ENCODE results near the gene SPATA31E1.

Gene SPATA31E1

DNA sequence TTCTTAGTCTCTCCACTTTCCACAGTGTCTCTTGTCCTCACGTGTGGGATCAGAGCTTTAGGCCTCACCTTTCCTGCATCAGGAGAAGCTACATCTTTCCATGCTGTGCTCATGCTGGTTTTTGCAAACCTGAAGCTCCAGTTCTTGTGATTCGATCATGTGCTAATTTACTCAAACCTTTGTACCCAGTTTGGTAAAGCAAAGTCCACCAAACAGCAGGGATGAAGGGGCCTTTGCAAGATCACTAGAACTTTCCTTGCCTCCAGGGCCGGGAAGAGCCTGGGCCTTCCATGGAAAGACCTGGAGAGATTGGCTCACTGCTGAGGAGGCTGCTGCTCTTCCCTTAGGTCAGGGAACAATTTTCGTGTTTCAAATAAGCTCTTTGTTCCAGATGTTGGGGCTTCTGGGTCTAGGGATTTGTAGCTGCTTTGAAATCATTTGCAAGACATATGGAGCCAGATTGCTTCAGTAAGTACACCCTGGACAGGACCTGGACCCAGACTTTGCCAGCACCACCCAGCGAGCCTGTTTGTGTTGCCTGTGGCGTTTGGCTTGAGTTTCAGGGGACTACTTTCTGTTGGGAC is 18.7 kb upstream of the SPATA31E1 start:
- no peak for DNase-seq (ENCODE audit: low read depth)

DNA sequence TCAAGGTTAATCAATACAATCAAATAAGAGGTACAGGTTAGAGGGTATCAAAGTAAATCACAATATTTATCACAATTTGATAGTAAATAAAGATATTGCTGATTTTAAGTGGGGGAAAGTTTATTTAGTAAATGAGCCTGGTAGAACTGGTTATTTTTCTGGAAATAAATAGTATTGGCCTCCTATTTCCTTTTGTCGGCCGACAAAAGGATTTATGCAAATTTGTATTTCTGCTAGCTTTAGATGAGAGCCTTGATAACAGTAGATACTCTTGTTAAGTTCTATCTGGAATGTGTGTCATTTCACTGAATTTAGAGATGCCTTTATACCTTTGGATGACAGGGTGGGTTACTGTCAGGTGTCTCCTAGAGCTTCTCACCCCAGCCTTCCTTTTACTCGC is 17.8 kb upstream of the SPATA31E1 start:
- no peak for DNase-seq (ENCODE audit: low read depth)

DNA sequence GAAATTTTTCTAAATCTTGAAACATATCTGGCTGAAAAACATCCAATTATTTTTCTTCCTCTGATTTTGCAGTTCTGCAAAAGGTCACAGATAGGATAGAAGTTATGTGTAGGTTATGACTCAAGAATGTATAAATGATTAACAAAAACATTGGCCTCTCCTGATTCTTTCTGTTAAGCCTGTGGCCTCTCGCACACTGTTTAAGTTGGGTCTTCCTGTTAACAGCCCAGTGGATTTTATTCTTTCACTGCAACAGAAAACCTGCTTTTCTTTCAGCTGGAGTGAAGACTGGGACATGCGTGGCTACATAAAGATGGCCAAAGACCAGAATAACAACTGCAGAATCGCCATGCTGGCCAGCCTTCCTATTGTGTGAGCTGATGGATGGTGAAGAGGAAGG is 17.1 kb upstream of the SPATA31E1 start:
- no peak for DNase-seq (ENCODE audit: low read depth)

DNA sequence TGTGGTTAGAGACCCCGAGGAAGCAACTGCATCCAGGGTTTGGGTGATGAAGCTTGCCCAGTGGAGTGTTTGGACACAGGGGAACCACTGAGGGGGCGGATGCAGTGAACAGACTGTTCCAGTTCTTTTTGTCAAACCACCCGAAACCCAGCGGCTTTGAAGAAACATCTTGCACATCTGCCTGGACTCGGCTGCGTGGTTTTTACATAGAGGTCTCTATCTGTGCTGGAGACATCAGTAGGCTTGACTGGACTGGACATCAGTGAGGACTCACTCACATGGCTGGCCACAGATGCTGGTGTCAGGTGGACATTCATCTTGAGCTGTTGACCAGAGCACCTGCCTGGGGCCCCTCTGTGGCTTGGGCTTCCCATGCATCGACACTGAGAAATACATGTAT is 15.3 kb upstream of the SPATA31E1 start:
- DNase-seq (ENCODE audit: low read depth): no peak

DNA sequence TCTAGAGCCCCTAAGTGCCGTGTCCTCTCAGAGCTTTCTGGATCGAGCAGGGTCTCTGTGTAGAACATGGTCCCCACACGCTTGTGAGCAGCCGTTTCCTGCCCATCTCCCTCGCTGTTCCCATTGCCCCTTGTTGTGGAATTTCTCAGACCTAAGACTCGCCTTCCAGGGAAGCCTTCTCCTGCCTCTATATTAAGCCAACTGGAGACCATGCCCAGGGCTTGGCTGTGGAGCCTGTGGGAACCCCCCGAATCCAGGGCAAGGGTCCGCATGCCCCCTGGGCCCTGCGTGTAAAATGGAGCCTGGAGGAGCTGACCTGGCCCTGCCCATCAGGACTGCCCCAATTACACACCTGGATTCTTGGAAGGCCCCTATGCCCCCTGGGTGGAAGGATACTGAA is 14.5 kb upstream of the SPATA31E1 start:
- no peak for DNase-seq (ENCODE audit: low read depth)

DNA sequence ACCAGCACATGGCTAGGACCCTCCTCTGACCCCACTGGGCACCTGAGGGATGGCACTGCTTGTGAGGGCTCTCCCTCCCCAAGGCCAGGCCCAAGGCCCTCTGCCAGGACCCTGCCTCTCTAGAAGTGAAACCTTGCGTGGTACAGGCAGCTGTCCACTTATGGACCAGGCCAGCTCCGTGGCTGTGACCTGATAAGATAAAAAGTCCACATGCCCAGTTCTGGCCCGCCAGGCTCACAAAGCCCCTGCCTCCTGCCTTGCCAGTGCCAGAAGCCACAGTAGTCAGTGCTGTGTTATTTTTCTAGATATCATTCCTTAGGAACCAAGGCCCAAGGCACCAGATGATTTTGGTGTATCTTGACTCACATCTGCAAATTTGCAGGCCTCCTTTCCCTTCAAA is 14.0 kb upstream of the SPATA31E1 start:
- no peak for DNase-seq (ENCODE audit: low read depth)

DNA sequence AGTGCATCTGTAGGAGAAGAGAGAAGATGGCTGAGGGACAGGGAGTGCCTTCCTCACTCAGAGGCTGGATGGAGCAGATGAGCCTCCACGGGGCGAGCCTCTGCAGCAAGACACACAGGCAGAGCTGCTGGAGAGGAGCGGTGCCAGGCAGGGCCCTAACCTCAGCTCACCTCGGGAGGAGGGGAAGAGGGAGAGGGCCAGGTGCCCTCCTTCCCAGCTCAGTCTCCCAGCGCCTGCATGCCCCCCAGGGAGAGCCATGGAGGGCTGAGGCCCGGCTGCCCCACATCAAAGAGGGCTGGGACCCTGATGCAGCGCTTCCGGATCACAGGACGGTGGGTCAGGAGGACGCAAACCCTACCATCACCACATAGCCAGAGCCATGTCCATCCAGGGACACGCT is 13.6 kb upstream of the SPATA31E1 start:
- no peak for DNase-seq (ENCODE audit: low read depth)

DNA sequence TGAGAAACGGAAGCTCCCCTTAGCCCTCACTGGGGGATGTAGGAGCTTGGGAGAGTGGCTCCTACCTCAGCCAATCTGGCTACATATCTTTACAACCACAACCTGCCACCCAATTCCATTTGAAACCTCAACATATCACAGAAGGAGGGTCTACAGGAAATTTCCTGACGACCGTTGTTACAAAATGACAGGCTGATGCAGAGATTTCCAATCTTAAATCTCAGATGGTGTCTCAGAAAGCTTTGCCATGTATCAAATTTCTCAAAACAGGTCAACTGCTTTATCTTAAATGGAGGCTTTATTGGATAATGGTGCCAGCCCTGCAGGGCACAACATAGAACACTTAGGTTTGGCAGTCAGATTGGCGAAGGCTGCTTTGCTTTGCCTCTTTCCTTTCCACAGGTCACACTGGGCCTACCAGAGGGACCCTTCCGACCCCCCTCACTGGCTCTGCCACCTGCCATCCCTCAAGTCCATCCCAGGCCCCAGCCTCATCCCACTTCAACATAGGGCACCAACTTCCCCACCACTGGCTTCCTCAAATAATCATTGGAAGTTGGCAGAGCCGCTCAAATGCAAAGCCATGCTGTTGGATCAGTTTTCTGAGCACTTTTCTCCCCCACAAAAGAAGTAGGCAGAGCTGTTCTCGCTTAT is 11.1 kb upstream of the SPATA31E1 start:
- DNase-seq (ENCODE audit: low read depth): no peak

DNA sequence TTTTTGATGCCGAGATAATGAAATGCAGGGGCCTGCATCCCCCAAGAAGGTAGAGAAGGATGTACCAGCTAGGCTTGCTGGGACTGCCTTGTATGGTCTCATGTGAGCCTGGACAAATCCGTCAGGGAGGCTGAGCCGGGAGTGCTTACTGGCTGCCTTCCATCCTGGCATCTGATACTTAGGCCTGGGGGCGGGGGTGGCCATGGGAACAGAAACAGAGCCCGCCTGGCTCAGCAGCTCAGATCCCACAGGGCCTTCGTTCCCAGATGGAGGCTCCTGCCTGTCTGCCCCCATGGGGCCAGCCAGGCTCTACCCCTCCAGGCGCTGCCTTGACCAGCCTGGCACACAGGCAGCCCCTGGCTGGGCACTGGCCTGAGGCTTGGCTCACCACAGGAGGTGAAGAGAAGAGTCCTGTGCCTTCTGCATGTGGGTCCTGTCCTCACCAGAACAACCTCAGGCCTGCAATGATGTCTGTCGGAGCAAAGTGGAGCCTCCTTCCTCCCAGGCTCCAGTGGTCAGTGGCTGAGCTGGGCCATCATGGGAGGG is 10.5 kb upstream of the SPATA31E1 start:
- no peak for DNase-seq (ENCODE audit: low read depth)

DNA sequence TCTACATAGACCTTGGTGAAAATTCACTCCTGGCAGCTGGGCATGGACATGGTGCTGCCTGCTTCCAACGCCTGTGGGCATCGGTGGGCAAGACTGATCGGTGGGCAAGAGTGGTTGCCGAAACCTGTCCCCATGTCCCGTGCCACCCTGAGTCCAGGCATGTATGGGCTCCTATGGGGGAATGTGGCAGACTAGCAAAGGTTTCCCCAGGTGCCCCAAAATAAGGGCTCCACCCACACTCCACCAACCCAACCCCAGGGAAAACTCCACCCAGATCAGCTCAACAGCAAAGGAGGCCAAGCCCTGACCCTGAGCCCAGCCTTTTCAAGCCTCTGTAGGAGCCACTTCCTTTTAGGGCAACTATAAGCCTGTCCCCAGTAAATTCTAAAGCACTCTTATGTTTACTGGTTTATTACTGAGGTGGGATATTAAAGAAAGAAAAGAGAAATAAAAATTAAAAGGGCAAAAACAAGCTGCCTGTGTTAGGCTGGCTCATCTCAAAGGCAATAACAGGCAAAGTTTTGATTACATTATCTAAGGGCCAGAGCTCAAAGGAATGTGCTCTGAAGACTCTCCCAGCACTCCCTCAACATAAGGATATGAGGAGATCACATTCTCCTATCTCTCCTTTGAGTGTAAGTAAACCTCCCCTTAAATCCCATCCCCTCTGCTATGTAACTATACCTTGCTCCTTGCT is 8.9 kb upstream of the SPATA31E1 start:
- DNase-seq (ENCODE audit: low read depth): no peak

DNA sequence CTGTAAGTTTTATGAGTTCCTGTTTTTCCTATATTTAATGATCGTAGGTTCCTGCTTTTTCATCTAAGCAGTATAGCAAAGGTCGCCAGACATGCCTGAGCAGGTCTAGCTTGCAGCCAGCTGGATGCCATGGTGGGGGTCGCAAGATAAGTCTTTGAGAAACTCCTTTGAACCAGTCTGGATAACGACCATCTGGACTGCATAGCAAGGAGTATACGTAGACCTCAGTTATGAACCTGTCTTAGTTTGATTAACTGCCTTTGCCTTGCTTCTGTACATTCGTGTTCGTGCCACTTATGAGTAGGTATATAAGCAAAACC is 8.4 kb upstream of the SPATA31E1 start:
- DNase-seq (ENCODE audit: low read depth): no peak

DNA sequence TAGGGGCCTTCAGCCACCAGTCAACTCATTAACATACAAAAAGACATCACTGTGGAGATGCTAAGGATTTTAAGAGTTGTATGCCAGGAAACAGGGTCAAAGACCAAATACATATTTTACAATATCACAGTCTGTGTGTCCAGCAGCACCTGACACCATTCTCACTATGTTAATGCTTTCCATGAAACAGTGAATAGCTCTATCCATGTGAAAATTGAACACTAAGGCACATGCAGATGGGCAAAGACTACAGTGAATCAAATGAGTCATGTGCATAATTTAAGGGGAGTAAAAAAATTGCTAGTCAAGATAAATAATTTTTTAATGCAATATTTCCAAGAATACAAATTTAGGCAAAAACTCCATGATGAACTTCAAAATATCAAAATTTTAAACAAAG is 7.6 kb upstream of the SPATA31E1 start:
- no peak for DNase-seq (ENCODE audit: low read depth)

DNA sequence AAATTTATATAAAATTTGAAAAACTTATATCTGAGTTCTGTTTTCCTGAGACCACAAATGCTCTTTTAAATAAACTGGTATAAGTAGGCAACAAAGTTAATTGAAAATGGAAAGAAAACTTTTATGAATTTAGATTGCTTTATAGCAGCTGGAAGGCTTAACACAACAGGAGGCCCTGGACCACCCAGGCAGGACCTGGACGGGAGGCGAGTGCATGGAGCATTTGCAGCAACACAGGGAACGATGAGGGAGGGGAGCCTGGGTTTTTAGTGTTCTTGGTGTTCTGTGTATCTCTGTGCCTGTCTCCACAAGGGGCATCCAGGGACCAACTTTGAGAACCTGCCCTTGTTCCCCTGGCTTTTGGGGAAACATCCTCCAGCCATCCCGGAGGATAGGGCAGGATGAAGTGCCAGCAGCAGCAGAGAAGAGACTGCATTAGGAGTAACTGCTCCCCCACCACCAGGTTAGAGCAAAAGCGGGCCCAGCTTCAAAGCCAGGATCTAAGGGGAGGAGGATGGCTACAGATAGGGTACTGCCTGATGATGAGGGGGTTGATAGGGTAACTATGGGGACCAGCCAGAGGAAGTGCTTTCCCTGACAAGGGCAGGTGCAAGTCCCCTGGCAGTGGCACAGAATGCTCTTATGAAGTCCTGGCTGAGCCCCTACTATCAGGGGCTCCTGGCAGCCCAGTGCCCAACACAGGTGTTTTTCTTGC is 6.7 kb upstream of the SPATA31E1 start:
- no peak for DNase-seq (ENCODE audit: low read depth)

DNA sequence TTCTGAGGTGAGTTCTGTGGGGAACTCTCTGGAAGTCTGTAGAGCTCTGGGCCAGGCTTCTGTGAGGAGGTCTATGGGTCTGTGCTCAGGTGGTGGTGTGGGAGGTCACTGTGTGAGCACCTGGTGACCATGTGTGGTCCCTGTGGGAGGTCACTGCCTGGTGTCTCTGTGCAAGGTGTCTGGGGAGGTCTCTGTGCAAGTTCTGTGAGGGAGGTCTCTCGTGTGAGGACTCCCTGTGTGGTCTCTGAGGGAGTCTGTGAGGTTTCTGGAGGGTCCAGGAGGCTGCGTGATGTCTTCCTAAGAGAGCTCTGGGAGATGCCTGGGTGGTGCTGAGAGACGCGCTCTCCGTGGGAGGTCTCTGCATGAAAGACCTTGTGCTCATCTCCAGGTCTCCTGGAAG is 6.0 kb upstream of the SPATA31E1 start:
- DNase-seq (ENCODE audit: low read depth): no peak

DNA sequence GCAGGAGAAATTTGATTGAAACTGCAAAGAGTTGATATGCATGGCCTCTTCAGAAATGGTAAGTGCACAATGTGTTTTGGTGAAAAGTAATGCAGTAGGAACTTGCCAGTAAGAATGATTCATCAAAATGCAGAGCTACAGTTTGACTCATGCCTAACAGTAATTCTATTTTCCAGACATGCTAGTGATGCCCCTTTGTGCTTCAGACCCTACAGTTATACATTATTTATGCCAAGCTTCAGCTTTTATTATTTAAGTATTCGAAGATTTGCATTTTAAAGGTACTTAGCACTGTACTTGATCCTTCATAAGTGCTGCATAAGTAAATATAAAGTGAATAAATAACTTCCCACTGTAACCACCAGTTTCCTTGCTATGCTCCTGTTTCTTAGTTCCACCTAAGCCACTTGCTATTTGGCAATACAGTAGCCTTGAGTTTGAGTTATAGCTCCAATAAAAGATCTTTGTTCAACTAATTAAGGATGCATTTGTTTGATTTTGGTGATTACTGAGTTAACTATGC is 3.6 kb upstream of the SPATA31E1 start:
- no peak for DNase-seq (ENCODE audit: low read depth)

DNA sequence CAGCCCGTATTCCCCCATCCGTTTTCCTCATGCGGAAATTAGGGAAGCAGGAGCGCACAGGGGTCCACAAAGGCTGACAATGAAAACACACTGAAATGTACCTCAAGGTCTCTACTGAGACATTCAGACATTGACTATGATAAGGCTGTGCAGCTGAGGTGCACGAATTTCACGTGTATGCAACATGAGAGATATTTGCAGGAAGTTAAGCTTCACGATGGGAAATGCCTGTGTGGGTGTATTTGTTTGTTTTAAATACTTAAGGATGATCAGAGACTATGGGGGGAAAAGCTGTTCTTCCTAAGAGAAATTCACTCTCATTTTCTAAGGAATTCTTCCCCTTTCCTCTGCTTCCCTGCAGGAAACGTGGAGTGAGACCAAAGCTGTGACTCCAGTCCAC is 2.6 kb upstream of the SPATA31E1 start:
- DNase-seq (ENCODE audit: low read depth): no peak

DNA sequence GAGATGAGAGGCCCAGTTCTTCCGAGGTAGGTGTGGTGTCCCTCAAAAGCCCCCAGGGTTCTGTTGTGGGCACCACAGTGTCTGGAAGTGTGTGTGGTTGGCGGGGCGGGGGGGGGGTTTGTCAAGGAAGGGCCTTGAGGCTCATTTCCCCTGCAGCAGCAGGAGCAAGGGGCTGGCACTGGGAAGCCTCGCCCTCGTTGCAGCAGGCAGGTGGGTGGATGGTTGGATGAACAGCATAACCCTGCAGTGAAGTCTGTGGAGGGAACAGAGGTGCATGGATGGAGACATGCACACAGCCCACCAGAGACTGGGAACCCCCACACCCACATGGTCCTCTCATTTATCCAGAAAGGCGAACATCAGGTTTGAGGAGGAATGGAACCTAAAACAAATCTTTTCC is 2.0 kb upstream of the SPATA31E1 start:
- DNase-seq (ENCODE audit: low read depth): no peak

DNA sequence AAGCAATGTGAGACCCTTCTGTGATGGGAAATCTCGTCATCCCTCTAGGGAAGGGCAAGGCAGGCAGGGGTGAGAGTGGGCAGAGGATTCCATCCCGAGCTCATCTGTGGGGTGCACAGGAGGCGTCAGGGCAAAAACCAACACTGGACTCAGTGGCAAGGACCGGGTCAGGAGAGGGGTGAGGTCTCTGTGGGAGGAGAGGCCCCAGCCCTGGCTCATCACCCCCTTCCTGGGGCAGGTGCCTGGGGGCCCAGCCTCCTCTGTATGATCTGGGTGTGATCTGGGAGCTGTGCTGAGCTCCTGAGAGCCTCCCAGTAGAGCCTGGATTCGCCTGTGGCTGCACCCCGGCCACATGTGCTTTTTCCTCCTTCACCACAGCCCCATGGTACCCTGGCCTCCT is 597 bp downstream of the SPATA31E1 start:
- DNase-seq (ENCODE audit: low read depth): no peak

DNA sequence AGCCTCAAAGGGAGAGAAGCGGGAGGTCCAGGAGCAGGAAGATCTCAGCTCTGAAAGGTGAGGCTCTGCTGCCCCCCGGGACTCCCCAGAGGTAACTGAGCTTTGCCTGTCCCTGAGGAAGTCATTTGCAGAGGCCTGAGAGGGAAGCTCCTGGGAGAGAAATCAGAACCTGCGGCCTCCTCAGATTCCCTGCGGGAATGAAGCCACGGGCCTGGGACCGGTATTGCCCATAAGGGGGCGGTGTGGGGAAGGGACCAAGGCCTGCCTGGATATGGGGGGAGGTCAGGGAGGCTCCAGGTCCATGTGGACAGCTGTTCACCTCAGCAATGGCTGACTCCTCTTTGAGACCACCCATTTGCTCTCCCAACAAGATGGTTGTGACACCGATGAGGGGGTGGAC is 1.3 kb downstream of the SPATA31E1 start:
- DNase-seq (ENCODE audit: low read depth): no peak

DNA sequence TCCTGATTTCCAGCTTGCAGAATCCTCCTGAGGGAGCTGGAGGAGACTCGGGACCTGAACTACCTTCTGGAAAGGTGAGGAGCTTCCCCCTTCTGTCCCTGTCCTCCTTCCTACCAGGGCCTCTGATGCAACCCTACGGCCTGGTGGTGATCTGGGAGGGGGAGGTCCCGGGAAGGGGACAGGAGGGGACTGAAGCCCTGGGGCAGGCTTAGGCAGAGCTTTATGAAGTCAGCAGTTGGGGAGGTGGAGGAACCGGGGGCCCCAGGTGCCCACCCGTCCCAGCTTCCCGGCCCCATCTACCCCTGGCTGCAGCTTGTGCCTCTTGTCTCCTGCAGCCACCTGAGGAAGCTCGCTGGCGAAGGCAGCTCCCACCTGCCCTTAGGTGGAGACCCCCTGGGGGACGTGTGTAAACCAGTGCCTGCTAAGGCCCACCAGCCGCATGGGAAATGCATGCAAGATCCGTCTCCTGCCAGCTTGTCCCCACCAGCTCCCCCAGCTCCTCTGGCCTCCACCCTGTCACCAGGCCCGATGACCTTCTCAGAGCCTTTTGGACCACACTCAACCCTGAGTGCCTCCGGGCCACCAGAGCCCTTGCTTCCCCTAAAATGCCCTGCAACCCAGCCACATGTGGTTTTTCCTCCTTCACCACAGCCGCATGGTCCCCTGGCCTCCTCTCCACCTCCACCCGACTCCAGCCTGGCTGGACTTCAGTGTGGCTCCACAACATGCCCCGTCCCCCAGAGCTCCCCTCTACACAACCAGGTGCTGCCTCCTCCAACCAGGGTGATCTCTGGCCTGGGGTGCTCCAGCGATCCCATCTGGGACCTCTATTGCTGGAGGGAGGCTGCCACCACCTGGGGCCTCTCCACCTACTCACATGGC is 2.1 kb downstream of the SPATA31E1 start:
- no peak for DNase-seq (ENCODE audit: low read depth)

DNA sequence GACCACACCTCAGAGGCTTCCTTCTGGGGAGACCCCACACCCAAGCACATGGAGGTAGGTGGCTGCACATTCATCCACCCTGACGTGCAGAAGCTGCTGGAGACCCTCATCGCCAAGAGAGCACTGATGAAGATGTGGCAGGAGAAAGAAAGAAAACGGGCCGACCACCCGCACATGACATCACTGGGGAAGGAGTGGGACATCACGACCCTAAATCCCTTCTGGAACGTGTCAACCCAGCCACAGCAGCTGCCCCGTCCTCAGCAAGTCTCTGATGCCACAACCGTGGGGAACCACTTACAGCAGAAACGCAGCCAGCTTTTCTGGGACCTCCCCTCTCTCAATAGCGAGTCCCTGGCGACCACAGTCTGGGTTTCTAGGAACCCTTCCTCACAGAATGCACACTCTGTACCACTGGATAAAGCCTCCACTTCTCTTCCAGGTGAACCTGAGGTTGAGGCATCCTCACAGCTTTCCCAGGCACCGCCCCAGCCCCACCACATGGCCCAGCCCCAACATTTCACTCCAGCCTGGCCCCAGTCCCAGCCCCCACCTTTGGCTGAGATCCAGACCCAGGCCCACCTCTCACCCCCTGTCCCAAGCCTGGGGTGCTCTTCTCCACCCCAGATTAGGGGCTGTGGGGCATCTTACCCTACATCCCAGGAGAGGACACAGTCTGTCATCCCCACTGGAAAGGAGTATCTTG is 3.0 kb downstream of the SPATA31E1 start:
- no peak for DNase-seq (ENCODE audit: low read depth)
